Esophagus squamous epithelium (tissue), 5 donors: ENCODE results near the gene LRRC72. TPM values are rescaled to one million over a fixed set of nuclear protein-coding genes. Genes with fewer than 3 reads are reported as not detected.

Experiments
- DNase-seq: peaks from one replicate; lab custom pipeline; 2025; lab: John Stamatoyannopoulos, UW
- H3K27ac ChIP-seq, 4 donors: fragments of 200-600 bp; sonication (generic); one replicate each; pipeline ENCODE4 v1.5.1; 2016 to 2019; ENCODE audit warnings: mild to moderate bottlenecking in 1 of 4
- H3K27me3 ChIP-seq, 4 donors: fragments of 200-600 bp; sonication (generic); 1 replicate in 3 of 4; 2 replicates in 1 of 4; pipeline versions ENCODE4 v1.5.1 to v1.6.0; 2017 to 2021; ENCODE audit warnings: antibody characterized with exemption in 1 of 4
- H3K36me3 ChIP-seq, 3 donors: fragments of 200-600 bp; sonication (generic); one replicate each; pipeline ENCODE4 v1.5.1; 2016 to 2019
- H3K4me1 ChIP-seq, 3 donors: fragments of 200-600 bp; sonication (generic); one replicate each; pipeline ENCODE4 v1.5.1; 2017 to 2019
- H3K4me3 ChIP-seq, 4 donors: fragments of 200-600 bp; sonication (generic); 1 replicate in 3 of 4; 2 replicates in 1 of 4; pipeline ENCODE4 v1.5.1; 2016 to 2019; ENCODE audit warnings: mild to moderate bottlenecking in 2 of 4, moderate library complexity in 1 of 4
- H3K9me3 ChIP-seq, 3 donors: fragments of 200-600 bp; sonication (generic); one replicate each; pipeline ENCODE4 v1.5.1; 2016 to 2019
- POLR2A ChIP-seq, 4 donors: fragments of 450-650 bp; IDR thresholded peaks; one replicate each; pipeline ENCODE4 v1.6.1; 2017; ENCODE audit warnings: antibody characterized with exemption in 4 of 4, mild to moderate bottlenecking in 4 of 4, moderate library complexity in 3 of 4
- WGBS, 2 donors: methylation state at CpG; one replicate each; pipeline ENCODE4 v1.1.5; 2018; 5-methylcytosine and 5-hydroxymethylcytosine counted together
- intact Hi-C: fragments of 100-400 bp; cut with DNase I; formaldehyde crosslinking; loops from one replicate; pipeline ENCODE4 v1.15.0; 2022
- total RNA-seq, 4 donors: library from RNA; depleted of rRNA; stranded (reverse); fragments of >200 nt; gene quantifications; one replicate each; pipeline ENCODE4 v1.1.0, GENCODE V29; 2016
- TF ChIP-seq, protein P1 (sequence below), 6 experiments: fragments of 450-650 bp in 4 of 6; fragments of 200-600 bp in 2 of 6; sonication (generic) in 2 of 6; IDR thresholded peaks; one replicate each; pipeline ENCODE4 v1.5.1; 2016 to 2019; ENCODE audit warnings: antibody characterized with exemption in 6 of 6, mild to moderate bottlenecking in 4 of 6, moderate library complexity in 4 of 6
- donor health status: DM: yes; HTN: yes; CAD: no.

The LRRC72 gene
- total RNA-seq, 4 donors from 2014 or later = not detected

DNA sequence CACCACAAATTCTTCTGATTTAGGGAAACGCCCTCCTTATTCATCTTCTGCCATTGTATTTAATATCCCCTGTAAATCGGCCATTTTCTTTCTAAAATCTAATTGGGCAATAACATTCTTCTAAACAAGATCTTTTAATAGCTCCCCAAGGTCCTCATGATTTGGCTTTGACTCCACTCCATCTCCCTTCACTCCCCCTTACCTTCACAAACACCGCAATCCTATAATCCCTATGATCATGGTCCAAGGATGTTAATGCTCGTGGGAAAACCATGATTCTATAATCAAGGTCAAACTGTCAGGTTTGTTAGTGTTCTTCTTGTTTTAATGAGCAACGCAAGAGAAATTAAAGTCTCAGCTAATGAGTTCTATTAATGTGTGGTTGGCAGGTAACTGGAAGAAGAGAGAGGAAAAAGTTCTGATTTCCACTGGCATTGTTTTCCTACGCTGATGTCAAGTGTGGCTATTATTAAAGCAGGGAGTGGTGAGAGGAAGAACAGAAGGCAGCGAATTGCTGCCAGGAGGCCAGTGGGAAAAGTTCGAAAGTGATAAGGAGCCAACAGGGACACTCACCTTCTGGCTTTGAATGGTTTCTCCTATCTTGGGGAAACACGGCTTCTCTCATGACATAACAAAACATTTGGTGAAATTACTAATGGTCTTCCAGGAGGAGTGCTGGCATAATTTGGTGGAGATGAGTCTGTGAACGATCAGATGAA lies 28.1 kb downstream of the LRRC72 start:
- TF ChIP-seq, protein P1, sequence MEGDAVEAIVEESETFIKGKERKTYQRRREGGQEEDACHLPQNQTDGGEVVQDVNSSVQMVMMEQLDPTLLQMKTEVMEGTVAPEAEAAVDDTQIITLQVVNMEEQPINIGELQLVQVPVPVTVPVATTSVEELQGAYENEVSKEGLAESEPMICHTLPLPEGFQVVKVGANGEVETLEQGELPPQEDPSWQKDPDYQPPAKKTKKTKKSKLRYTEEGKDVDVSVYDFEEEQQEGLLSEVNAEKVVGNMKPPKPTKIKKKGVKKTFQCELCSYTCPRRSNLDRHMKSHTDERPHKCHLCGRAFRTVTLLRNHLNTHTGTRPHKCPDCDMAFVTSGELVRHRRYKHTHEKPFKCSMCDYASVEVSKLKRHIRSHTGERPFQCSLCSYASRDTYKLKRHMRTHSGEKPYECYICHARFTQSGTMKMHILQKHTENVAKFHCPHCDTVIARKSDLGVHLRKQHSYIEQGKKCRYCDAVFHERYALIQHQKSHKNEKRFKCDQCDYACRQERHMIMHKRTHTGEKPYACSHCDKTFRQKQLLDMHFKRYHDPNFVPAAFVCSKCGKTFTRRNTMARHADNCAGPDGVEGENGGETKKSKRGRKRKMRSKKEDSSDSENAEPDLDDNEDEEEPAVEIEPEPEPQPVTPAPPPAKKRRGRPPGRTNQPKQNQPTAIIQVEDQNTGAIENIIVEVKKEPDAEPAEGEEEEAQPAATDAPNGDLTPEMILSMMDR (IDR thresholded peaks at IDR 0.05) = no peak
- no peak for TF ChIP-seq POLR2A (IDR thresholded peaks at IDR 0.05)
- Histone ChIP-seq H3K9me3 (no peaks in the 10 kb centered on the region), H3K27me3 (no peaks in the 10 kb centered on the region), H3K4me1 (no peaks in the 10 kb centered on the region), H3K27ac (no peak overlapping the region), H3K36me3 (no peaks in the 10 kb centered on the region), H3K4me3 (no peak overlapping the region)
- no peak for DNase-seq
- 82 to 83% methylated on average over 10 of the region's 10 CpGs for WGBS, 2 donors
- intact Hi-C loops = no loop called here

DNA sequence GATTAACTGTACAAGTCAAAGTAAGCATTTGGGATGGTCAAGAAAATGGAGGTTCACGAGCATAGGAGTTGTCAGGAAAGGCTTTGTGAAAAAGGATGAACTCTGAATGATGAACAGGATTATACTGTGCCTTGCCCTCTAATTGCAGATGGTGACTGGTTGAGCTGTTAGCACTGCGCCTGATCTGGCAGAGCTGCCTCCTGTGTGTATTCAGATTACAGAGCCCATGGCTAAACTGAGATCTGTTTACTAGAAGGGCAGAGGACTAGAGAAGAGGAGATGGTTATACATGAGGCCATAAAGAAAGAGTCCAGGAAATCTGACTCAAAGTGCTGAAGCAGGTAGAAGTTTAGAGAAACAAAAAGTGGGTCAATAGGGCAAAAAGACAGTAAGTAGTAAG lies 29.7 kb downstream of the LRRC72 start:
- 41 to 100% methylated on average over 2 of the region's 2 CpGs for WGBS, 2 donors
- Histone ChIP-seq H3K27me3 (no peaks in the 10 kb centered on the region), H3K9me3 (no peaks in the 10 kb centered on the region), H3K27ac (no peak overlapping the region), H3K36me3 (no peaks in the 10 kb centered on the region), H3K4me1 (no peaks in the 10 kb centered on the region), H3K4me3 (no peak overlapping the region)
- intact Hi-C loops = no loop called here
- TF ChIP-seq, protein P1 (IDR thresholded peaks at IDR 0.05) = no peak
- no peak for TF ChIP-seq POLR2A (IDR thresholded peaks at IDR 0.05)
- no peak for DNase-seq

DNA sequence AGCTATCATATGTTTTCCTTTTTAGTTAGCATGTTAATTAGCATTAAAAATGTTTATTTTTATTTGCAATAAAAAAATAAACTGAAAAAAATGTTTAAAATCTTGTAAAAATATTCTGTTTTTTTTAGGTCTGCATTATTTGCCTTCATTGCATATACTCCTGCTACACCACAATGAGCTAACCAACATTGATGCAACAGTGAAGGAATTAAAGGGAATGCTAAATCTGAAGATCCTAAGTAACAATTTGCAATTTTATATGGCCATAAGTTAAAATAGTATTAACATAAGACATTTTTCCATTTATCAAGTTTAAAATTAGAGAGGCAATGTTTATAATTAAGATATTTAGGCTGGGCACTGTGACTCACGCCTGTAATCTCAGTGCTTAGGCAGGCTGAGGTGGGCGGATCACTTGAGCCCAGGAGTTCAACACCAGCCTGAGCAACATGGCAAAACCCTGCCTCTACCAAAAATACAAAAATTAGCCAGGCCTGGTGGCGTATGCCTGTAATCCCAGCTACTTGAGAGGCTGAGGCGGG lies 32.2 kb downstream of the LRRC72 start:
- WGBS, 2 donors = 76 to 82% methylated on average over 4 of the region's 4 CpGs
- H3K4me1 ChIP-seq = peaks cover 0 to 4% (median 0%) of the 10 kb centered on the region in 3 donors
- no peak overlapping the region for H3K27ac ChIP-seq
- no peak overlapping the region for H3K4me3 ChIP-seq
- H3K27me3 ChIP-seq = no peaks in the 10 kb centered on the region
- DNase-seq = no peak
- H3K9me3 ChIP-seq = no peaks in the 10 kb centered on the region
- TF ChIP-seq, protein P1 (IDR thresholded peaks at IDR 0.05) = no peak
- no peak for TF ChIP-seq POLR2A (IDR thresholded peaks at IDR 0.05)
- intact Hi-C loops = no loop called here
- no peaks in the 10 kb centered on the region for H3K36me3 ChIP-seq

DNA sequence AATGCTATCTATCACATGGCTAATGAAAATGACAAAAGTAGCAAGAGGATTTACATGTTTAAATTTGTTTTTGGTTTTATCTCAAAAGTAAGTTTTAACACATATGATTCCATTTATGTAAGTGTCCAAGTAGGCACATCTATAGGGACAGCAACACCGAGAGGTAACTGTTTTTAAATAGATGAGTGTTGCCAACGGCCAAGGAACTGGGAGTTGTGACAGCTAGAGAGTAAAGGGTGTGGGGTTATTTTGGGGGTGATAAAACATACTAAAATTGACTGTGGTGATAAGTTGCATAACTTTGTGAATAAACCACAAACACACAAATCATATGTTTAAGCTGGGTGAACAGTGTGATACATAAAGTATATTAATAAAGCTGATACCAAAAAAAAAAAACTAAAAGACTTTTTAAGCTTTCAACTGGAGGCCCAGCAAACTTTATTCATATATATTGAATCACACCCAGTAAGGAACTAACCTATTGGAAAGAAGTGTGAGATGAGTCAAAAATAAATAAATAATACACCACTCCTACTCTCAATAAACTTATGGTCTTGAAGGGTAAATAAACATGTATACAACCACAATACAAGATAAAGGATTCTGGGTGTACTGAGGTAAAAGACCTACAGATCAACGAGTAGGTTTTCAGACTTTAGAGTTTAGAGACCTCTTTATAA lies 33.0 kb downstream of the LRRC72 start:
- Histone ChIP-seq H3K4me3 (no peak overlapping the region), H3K4me1 (peaks cover 0 to 4% (median 0%) of the 10 kb centered on the region in 3 donors), H3K27me3 (no peaks in the 10 kb centered on the region), H3K36me3 (no peaks in the 10 kb centered on the region), H3K27ac (no peak overlapping the region), H3K9me3 (no peaks in the 10 kb centered on the region)
- intact Hi-C loops = loop anchor here (10.0 kb wide), 2 partner anchors 125 to 475 kb away; no protein-coding TSS in a partner anchor
- no peak for DNase-seq
- WGBS, 2 donors = 53 to 74% methylated on average over 3 of the region's 3 CpGs
- no peak for TF ChIP-seq POLR2A (IDR thresholded peaks at IDR 0.05)
- TF ChIP-seq, protein P1 (IDR thresholded peaks at IDR 0.05) = no peak

DNA sequence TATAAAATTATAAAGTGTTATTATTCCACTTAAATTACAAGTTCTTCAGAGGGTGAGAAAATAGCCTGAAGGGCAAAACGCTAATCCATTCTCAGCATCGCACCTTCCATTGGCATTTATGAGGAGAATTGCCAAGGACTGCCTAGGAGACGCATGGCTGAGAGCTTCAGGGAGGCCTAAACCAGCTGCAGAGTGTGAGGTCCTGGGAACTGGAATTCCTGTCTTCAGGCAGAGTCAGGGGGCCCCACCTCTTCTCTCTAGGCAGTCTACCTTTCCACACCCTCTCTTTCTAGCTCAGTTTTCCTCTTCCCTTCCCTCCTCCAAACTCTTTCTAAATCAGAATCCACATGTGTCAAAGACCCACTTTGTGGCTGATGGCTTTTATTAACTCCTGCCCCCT lies 35.3 kb downstream of the LRRC72 start:
- peaks cover 0 to 5% (median 0%) of the 10 kb centered on the region in 4 donors for H3K27me3 ChIP-seq
- H3K9me3 ChIP-seq = no peaks in the 10 kb centered on the region
- intact Hi-C loops = loop anchor here (10.0 kb wide), 2 partner anchors 127 to 477 kb away; no protein-coding TSS in a partner anchor
- TF ChIP-seq, protein P1 (IDR thresholded peaks at IDR 0.05) = no peak
- TF ChIP-seq POLR2A (IDR thresholded peaks at IDR 0.05) = no peak
- no peak overlapping the region for H3K4me3 ChIP-seq
- no peaks in the 10 kb centered on the region for H3K36me3 ChIP-seq
- H3K27ac ChIP-seq = no peak overlapping the region
- peaks cover 0 to 4% (median 0%) of the 10 kb centered on the region in 3 donors for H3K4me1 ChIP-seq
- 40 to 66% methylated on average over 3 of the region's 3 CpGs for WGBS, 2 donors
- DNase-seq = no peak
